Measurements from ENCODE around the gene UBE2D2. TPM values are rescaled to one million over a fixed set of nuclear protein-coding genes. Genes with fewer than 3 reads are reported as not detected.
A peak's percentile ranks its signal among the peaks of the same experiment; 100 is the strongest.

UBE2D2 gene
- total and polyA plus RNA-seq, 10 of the 15 experiments (the other 5 are each of a cell fraction or from before 2014, with no cell fraction given), result 58.6 to 245 (median 128) TPM

DNA sequence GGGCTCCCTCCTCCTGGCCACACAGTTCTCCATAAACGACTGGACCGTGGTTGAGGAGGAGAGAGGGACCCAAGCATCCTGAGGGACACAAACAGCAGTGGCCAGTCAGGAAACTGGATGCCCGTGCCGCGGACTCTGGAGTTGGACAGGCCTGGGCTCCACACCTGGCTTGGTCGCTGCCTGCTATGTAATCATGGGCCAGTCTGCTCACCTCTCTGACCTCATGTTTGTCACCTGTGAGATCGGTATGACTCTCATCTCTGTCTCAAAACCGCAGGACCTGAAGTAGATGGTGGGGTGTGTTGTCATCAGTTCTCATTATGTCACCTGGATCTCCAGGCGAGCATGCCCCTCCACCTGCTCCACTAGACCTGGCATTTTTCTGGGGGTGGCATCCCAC, 101.5 kb downstream of the UBE2D2 start (continued):
- TF ChIP-seq, protein P1, sequence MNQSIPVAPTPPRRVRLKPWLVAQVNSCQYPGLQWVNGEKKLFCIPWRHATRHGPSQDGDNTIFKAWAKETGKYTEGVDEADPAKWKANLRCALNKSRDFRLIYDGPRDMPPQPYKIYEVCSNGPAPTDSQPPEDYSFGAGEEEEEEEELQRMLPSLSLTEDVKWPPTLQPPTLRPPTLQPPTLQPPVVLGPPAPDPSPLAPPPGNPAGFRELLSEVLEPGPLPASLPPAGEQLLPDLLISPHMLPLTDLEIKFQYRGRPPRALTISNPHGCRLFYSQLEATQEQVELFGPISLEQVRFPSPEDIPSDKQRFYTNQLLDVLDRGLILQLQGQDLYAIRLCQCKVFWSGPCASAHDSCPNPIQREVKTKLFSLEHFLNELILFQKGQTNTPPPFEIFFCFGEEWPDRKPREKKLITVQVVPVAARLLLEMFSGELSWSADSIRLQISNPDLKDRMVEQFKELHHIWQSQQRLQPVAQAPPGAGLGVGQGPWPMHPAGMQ (IDR thresholded peaks at IDR 0.05; ENCODE audit: borderline replicate concordance), result no peak
- TF ChIP-seq TCF3 (IDR thresholded peaks at IDR 0.05; ENCODE audit: borderline replicate concordance, insufficient read depth, low read depth, low read length) (0 out of 2 replicates have a peak, but pooled peaks have one; percentile 58), TARDBP (IDR thresholded peaks at IDR 0.05; ENCODE audit: borderline replicate concordance) (no peak), TAF1 (IDR thresholded peaks at IDR 0.05; ENCODE audit: borderline replicate concordance, low read depth, low read length) (no peak), PAX5 (IDR thresholded peaks at IDR 0.05; ENCODE audit: borderline replicate concordance, low read depth, low read length) (peak; percentile 7; the same call in 1 of the 2 replicates), MTA2 (IDR thresholded peaks at IDR 0.05; ENCODE audit: low read depth) (peak; percentile 55; the same call in 1 of the 2 replicates), KAT2A (conservative IDR thresholded peaks at IDR 0.05; ENCODE audit: control insufficient read depth, low read depth, low read length) (no peak), FOXK2 (IDR thresholded peaks at IDR 0.05) (no peak), BMI1 (IDR thresholded peaks at IDR 0.05; ENCODE audit: borderline replicate concordance) (no peak), TCF7 (IDR thresholded peaks at IDR 0.05; ENCODE audit: borderline replicate concordance) (no peak), BCL11A (IDR thresholded peaks at IDR 0.05; ENCODE audit: low read depth, low read length) (0 out of 2 replicates have a peak, but pooled peaks have one; percentile 36), IRF4 (IDR thresholded peaks at IDR 0.05; ENCODE audit: low read depth, low read length) (0 out of 2 replicates have a peak, but pooled peaks have one; percentile 18), MYB (IDR thresholded peaks at IDR 0.05; ENCODE audit: borderline replicate concordance, low read depth, low read length) (no peak), CBFB (IDR thresholded peaks at IDR 0.05; ENCODE audit: low read depth) (peak; percentile 83; the same call in 1 of the 2 replicates), JUND (IDR thresholded peaks at IDR 0.05; ENCODE audit: low read depth, low read length) (no peak), ZBED1 (IDR thresholded peaks at IDR 0.05; ENCODE audit: borderline replicate concordance) (peak; percentile 39; the same call in 1 of the 2 replicates), IKZF1 (conservative IDR thresholded peaks at IDR 0.05) (peak; percentile 60), CHD2 (IDR thresholded peaks at IDR 0.05; ENCODE audit: borderline replicate concordance, low read depth, low read length) (no peak)
- TF ChIP-seq, protein P2, sequence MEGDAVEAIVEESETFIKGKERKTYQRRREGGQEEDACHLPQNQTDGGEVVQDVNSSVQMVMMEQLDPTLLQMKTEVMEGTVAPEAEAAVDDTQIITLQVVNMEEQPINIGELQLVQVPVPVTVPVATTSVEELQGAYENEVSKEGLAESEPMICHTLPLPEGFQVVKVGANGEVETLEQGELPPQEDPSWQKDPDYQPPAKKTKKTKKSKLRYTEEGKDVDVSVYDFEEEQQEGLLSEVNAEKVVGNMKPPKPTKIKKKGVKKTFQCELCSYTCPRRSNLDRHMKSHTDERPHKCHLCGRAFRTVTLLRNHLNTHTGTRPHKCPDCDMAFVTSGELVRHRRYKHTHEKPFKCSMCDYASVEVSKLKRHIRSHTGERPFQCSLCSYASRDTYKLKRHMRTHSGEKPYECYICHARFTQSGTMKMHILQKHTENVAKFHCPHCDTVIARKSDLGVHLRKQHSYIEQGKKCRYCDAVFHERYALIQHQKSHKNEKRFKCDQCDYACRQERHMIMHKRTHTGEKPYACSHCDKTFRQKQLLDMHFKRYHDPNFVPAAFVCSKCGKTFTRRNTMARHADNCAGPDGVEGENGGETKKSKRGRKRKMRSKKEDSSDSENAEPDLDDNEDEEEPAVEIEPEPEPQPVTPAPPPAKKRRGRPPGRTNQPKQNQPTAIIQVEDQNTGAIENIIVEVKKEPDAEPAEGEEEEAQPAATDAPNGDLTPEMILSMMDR (IDR thresholded peaks at IDR 0.05 in 2 of 3, conservative IDR thresholded peaks at IDR 0.05 in 1 of 3; ENCODE audit: control insufficient read depth in 2 of 3, extremely low read depth in 1 of 3, insufficient read depth in 1 of 3, low read depth in 3 of 3, low read length in 3 of 3), result no peak
- TF ChIP-seq, protein P3, sequence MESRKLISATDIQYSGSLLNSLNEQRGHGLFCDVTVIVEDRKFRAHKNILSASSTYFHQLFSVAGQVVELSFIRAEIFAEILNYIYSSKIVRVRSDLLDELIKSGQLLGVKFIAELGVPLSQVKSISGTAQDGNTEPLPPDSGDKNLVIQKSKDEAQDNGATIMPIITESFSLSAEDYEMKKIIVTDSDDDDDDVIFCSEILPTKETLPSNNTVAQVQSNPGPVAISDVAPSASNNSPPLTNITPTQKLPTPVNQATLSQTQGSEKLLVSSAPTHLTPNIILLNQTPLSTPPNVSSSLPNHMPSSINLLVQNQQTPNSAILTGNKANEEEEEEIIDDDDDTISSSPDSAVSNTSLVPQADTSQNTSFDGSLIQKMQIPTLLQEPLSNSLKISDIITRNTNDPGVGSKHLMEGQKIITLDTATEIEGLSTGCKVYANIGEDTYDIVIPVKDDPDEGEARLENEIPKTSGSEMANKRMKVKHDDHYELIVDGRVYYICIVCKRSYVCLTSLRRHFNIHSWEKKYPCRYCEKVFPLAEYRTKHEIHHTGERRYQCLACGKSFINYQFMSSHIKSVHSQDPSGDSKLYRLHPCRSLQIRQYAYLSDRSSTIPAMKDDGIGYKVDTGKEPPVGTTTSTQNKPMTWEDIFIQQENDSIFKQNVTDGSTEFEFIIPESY (IDR thresholded peaks at IDR 0.05), result no peak
- TF ChIP-seq, protein P4, sequence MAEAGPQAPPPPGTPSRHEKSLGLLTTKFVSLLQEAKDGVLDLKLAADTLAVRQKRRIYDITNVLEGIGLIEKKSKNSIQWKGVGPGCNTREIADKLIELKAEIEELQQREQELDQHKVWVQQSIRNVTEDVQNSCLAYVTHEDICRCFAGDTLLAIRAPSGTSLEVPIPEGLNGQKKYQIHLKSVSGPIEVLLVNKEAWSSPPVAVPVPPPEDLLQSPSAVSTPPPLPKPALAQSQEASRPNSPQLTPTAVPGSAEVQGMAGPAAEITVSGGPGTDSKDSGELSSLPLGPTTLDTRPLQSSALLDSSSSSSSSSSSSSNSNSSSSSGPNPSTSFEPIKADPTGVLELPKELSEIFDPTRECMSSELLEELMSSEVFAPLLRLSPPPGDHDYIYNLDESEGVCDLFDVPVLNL (IDR thresholded peaks at IDR 0.05; ENCODE audit: low read depth, low read length), result no peak
- TF ChIP-seq, protein P5, sequence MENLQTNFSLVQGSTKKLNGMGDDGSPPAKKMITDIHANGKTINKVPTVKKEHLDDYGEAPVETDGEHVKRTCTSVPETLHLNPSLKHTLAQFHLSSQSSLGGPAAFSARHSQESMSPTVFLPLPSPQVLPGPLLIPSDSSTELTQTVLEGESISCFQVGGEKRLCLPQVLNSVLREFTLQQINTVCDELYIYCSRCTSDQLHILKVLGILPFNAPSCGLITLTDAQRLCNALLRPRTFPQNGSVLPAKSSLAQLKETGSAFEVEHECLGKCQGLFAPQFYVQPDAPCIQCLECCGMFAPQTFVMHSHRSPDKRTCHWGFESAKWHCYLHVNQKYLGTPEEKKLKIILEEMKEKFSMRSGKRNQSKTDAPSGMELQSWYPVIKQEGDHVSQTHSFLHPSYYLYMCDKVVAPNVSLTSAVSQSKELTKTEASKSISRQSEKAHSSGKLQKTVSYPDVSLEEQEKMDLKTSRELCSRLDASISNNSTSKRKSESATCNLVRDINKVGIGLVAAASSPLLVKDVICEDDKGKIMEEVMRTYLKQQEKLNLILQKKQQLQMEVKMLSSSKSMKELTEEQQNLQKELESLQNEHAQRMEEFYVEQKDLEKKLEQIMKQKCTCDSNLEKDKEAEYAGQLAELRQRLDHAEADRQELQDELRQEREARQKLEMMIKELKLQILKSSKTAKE (IDR thresholded peaks at IDR 0.05; ENCODE audit: low read depth, poor library complexity, severe bottlenecking), result no peak
- TF ChIP-seq, protein P6, sequence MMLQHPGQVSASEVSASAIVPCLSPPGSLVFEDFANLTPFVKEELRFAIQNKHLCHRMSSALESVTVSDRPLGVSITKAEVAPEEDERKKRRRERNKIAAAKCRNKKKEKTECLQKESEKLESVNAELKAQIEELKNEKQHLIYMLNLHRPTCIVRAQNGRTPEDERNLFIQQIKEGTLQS (IDR thresholded peaks at IDR 0.05; ENCODE audit: borderline replicate concordance, extremely low read depth, low read depth, low read length), result no peak
